COLO668 (cell line): Measurements from ENCODE around the gene TRAPPC2L.

ENCODE experiments used
- DNase-seq: peaks from one replicate; lab custom pipeline; 2025; ENCODE audit not compliant: unreplicated experiment; lab: John Stamatoyannopoulos, UW

TRAPPC2L gene

DNA sequence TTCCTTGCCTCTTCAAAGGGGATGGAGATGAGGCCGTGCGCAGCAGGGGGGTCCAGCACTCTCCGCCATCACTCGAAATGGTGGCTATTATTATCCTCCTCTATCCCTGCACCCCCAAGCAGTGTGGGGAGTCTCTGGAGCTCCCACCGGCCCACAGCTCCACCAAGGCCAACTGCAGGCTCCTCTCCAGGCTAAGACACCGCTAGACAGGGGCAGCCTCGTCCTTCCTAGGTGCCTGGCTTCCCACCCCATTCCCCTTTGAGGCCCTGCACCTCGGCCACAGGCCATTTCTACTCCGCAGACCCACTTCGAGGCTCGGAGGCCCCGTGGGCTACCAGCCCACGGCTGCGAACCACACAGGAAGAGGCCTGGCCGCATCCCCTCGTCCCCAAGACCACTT lies 49.1 kb downstream of the TRAPPC2L start:
- DNase-seq = no peak

DNA sequence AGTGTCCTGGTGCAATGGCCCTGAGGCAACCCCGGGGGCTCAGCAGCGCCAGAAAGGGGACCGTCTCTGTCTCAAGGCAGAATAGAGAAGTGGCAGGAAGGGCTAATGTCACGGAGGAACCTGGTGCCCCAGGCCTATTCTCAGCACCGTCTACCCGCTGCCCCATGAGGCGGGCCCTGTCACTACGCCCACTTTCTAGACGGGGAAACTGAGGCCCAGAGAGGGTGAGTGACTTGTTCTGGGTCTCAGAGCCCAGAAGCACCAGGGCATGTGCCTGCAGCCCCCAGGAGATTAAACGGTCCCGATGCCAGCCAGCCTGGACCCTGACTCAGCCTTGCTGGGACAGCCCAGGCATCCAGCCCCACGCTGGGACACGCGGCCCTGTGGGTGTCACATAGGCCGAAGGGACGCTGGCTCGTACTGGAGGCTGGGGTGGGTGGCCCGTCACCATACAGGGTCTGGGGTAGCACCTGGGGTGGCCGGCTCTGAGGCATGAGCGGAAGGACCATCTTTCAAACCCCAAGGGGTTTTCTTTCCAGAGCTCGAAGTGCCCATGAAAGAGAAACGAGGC lies 49.7 kb downstream of the TRAPPC2L start:
- DNase-seq = no peak

DNA sequence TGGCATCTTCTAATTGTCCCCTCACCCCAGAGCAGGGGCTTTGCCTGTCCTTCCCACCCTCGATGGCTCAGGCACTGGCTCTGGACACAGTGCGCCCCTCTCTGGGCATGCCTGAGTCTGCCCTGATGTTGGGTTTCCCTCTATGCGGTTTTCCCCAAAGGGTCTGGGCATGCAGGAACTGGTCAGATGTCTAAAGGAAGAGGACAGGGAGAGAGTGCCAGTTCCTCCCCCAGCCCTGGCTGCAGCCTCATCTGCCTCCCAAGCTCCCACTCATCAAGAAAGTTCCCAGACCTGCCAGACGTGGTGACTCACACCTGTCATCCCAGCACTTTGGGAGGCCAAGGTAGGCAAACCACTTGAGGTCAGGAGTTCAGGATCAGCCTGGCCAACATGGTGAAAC lies 50.8 kb downstream of the TRAPPC2L start:
- DNase-seq = no peak

DNA sequence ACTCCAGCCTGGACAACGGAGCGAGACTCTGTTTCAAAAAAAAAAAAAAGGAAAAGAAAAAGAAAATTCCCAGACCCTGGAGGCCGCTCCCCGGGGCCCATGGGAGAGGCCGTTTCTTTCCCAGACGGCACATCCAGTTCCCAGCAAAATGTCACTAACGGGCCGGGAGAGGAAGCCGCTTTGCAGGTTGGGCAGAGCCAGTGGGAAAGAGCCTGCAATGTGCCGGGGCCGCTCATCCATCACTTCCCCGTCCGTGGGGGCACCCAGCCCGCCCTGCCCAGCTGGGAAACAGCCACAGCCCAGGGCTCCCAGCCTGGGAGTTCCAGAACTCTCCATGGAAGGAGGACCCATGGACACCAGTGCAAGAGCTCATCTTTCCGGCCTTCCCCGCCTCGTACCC lies 51.4 kb downstream of the TRAPPC2L start:
- no peak for DNase-seq

DNA sequence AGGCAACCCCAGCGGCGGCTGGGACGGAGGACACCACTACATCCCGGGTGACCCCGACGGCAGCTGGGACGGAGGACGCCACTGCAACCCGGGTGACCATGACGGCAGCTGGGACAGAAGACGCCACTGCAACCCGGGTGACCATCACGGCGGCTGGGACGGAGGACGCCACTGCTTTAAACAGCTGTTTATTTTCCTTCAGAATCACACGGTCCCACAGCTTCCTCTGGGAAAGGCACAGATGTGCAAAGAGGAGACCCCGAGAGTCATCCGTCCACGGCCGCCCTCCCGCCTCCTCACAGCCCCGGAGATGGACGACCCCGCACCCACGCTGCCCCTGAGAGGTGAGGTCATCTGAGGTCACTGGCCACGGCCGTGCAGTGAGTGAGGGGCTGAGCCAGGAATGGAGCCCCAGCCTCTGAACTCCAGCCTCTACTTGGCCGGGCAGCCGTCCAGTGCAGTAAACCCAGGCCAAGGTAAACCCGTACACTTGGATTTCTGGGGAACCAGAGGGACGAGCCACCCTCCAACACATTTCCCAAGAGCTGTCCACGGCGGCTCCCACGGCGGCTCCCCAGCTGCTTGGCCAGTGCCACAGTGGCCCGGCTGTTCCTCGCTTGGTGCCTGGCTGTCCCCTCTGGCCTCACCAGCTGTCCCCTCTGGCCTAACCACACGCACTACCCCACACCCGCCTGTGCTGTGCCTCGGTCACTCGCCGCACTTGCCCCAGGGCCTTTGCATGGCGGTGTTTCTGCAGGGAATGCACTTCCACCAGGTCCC lies 52.7 kb downstream of the TRAPPC2L start:
- DNase-seq = no peak

DNA sequence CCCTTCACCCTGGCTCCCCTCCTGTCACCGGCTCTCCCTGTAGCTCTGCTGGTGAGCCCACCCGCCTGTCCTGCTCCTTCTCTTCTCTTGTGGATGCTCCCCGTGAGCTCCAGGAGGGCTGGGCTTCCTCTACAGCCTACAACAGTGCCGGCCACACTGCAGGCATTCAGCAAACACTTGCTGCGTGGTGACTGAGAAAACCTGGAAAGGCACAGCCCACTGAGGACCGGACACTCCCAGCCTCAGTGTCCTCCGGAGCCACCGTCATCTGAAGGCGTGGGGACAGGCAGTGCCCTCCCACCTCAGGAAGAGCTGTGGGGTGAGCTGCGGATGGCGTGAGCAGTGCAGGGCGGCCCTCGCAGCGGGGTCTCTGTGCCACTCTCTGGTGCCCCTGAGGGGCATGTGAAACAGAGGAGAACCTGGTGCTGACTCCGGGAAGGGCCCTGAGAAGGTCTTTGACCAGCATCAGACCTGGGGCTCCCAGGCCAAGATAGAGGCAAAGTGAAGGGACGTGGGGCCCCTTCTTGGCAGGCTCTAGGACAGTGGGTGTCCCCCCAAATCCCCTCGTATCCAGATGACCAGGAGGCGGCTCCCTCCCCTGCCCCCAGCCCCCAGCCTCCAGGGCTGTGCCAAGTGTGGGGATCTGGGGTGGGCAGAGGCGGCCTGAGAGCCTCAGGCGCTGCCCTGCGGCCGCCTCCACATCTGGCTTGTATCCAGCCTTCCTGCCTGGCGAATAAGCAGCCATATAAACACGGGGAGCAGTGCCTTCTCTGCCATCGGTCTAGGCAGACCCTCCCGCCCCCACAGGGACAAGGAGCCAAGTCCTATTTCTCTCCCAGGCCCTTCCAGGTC lies 53.6 kb downstream of the TRAPPC2L start:
- DNase-seq = no peak

DNA sequence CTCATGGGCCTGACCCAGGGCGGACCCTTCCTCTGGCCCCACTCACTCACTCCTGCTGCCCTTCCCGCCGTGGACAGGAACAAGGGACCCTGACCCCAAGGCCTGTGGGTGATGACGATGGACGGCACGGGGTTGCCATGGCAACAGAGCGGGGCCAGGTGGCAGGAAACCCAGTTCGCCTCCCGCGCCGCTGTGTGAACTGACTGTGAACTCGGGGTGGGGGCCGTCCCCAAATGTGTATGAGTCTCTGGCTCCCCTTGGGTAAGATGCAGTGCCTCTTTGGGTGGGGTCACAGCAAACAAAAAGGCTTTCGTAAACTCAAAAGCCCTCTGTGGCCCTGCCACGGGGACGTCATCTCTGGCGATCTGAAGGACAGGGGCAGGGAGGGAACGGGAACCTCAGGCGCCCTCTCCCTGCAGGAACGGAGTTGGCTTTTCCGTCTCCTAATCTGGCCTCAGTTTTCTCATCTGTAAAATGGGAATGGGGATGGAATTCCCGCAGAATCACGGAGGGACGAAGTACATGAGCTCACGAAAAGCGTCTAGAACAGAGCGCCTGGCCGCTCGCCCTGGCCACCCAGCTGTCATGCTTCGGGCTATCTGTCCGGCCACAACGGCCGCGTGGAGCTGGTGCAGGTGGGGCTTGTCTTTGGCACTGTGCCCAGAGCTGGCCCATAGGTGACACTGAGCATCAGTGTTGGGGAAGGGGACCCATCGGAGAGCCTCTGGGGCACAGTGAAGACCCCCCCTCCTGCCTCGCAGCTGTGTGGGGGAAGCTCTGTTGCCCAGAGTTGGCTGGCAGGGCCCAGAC lies 54.4 kb downstream of the TRAPPC2L start:
- DNase-seq = no peak

DNA sequence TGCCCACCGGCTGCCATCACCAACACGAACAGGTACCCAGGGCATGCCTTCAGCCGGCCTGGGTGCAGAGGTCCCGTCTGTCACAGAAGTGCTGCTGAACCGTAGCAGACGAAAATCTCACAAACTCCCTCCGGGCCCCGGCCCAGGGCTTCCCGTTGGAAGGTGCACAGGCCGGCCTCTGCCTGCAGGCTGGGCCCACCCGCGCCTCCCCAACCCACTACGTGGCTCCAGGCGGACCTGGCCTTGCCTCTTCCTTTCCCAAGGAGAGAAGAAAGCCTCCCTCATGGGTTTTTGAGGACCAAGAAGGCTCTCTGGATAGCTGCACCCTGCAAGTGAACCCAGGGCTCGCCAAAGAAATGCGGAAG lies 55.0 kb downstream of the TRAPPC2L start:
- no peak for DNase-seq
